Stimulated activated CD4-positive, alpha-beta T cell treated with anti-CD3 and anti-CD28 coated beads, TNF-alpha, amount 100 ng/mL, for 48 hours (primary cell): ENCODE measurements around the gene SSBP2.

Experiments used
- DNase-seq, 3 donors: peaks; one replicate each; pipeline ENCODE4 v3.0.0-alpha.2; 2020; ENCODE audit warnings: low read depth in 3 of 3

Gene SSBP2

GRCh38 chr5:81767097-81767496 lies 16.2 kb upstream of the SSBP2 start:
- no peak for DNase-seq

- DNase-seq, result no peak
Observed at GRCh38 chr5:81766611-81767010, 15.7 kb upstream of the SSBP2 start.

- no peak for DNase-seq
Observed at GRCh38 chr5:81763294-81763928, 12.5 kb upstream of the SSBP2 start.

- DNase-seq, result no peak
Observed at GRCh38 chr5:81762853-81763252, 12.0 kb upstream of the SSBP2 start.

GRCh38 chr5:81762401-81762800 lies 11.5 kb upstream of the SSBP2 start:
- no peak for DNase-seq

GRCh38 chr5:81761970-81762369 lies 11.1 kb upstream of the SSBP2 start:
- DNase-seq, result no peak

GRCh38 chr5:81761270-81761669 lies 10.4 kb upstream of the SSBP2 start:
- DNase-seq, result no peak

GRCh38 chr5:81760521-81760920 lies 9.6 kb upstream of the SSBP2 start:
- DNase-seq, result no peak

GRCh38 chr5:81759632-81760005 lies 8.7 kb upstream of the SSBP2 start:
- no peak for DNase-seq

- DNase-seq, result no peak
Observed at GRCh38 chr5:81757404-81757803, 6.5 kb upstream of the SSBP2 start.

GRCh38 chr5:81756016-81756415 lies 5.1 kb upstream of the SSBP2 start:
- no peak for DNase-seq

GRCh38 chr5:81755320-81755719 lies 4.4 kb upstream of the SSBP2 start:
- no peak for DNase-seq

GRCh38 chr5:81754621-81755020 lies 3.7 kb upstream of the SSBP2 start:
- DNase-seq, result no peak

GRCh38 chr5:81753429-81753828 lies 2.5 kb upstream of the SSBP2 start:
- DNase-seq, result no peak

- DNase-seq, result no peak
Observed at GRCh38 chr5:81752644-81752963, 1.7 kb upstream of the SSBP2 start.

GRCh38 chr5:81751836-81752643 lies 1.1 kb upstream of the SSBP2 start:
- no peak for DNase-seq

GRCh38 chr5:81750308-81751008 lies 439 bp downstream of the SSBP2 start:
- DNase-seq, result no peak

- DNase-seq, result peak in 1 of 3 donors; percentile 53
Observed at GRCh38 chr5:81749561-81750307, 1.2 kb downstream of the SSBP2 start.

- no peak for DNase-seq
Observed at GRCh38 chr5:81749192-81749560, 1.7 kb downstream of the SSBP2 start.

- no peak for DNase-seq
Observed at GRCh38 chr5:81748556-81748955, 2.3 kb downstream of the SSBP2 start.

- no peak for DNase-seq
Observed at GRCh38 chr5:81747030-81747429, 3.9 kb downstream of the SSBP2 start.

GRCh38 chr5:81740758-81741157 lies 10.1 kb downstream of the SSBP2 start:
- DNase-seq, result no peak
